Nephron (organoid): ENCODE measurements around the gene BCAS1.

ENCODE experiments used
- H3K27ac Mint-ChIP-seq, 3 experiments: 2 replicates each; pipeline ENCODE4 v1.8.0; 2020; ENCODE audit warnings: mixed read lengths in 3 of 3, mild to moderate bottlenecking in 2 of 3, moderate library complexity in 1 of 3
- H3K27me3 Mint-ChIP-seq: 2 replicates; pipeline ENCODE4 v1.8.0; 2021; ENCODE audit warnings: low read depth, mild to moderate bottlenecking, moderate library complexity, mixed read lengths
- H3K36me3 Mint-ChIP-seq: 2 replicates; pipeline ENCODE4 v1.8.0; 2020; ENCODE audit warnings: low read depth, mixed read lengths
- H3K4me1 Mint-ChIP-seq: 2 replicates; pipeline ENCODE4 v1.8.0; 2020; ENCODE audit warnings: mixed read lengths
- H3K4me3 Mint-ChIP-seq, 3 experiments: 2 replicates each; pipeline ENCODE4 v1.8.0; 2020; ENCODE audit warnings: mild to moderate bottlenecking in 3 of 3, mixed read lengths in 3 of 3, moderate library complexity in 2 of 3
- H3K9me3 Mint-ChIP-seq: 2 replicates; pipeline ENCODE4 v1.8.0; 2020; ENCODE audit warnings: mixed read lengths
- TF ChIP-seq, protein P1 (sequence below), 3 experiments: fragments of 200-600 bp; sonication (generic); IDR thresholded peaks; one replicate each; pipeline ENCODE4 v1.5.0; 2021; ENCODE audit warnings: antibody characterized with exemption in 3 of 3; ENCODE audit not compliant: unreplicated experiment in 3 of 3

BCAS1 gene

DNA sequence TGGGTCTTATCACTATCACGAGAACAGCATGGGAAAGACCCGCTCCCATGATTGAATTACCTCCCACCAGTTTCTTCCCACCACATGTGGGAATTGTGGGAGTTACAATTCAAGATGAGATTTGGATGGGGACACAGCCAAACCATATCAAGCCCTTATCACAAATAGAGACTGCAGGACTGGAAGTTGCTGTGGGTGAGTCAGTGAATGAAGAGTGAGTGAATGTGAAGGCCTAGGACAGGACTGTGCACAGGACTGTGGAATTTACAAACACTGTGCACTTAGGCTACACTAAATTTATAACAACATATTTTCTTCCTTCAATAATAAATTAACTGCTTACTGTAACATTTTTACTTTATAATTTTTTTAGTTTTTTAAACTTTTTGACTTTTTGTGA is 30.2 kb upstream of the BCAS1 start:
- TF ChIP-seq, protein P1, sequence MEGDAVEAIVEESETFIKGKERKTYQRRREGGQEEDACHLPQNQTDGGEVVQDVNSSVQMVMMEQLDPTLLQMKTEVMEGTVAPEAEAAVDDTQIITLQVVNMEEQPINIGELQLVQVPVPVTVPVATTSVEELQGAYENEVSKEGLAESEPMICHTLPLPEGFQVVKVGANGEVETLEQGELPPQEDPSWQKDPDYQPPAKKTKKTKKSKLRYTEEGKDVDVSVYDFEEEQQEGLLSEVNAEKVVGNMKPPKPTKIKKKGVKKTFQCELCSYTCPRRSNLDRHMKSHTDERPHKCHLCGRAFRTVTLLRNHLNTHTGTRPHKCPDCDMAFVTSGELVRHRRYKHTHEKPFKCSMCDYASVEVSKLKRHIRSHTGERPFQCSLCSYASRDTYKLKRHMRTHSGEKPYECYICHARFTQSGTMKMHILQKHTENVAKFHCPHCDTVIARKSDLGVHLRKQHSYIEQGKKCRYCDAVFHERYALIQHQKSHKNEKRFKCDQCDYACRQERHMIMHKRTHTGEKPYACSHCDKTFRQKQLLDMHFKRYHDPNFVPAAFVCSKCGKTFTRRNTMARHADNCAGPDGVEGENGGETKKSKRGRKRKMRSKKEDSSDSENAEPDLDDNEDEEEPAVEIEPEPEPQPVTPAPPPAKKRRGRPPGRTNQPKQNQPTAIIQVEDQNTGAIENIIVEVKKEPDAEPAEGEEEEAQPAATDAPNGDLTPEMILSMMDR (IDR thresholded peaks at IDR 0.05; ENCODE audit: unreplicated experiment in 3 of 3), result no peak
- Mint-ChIP-seq H3K9me3 (peaks cover 2% of the 10 kb centered on the region), H3K27ac (no peak overlapping the region)

DNA sequence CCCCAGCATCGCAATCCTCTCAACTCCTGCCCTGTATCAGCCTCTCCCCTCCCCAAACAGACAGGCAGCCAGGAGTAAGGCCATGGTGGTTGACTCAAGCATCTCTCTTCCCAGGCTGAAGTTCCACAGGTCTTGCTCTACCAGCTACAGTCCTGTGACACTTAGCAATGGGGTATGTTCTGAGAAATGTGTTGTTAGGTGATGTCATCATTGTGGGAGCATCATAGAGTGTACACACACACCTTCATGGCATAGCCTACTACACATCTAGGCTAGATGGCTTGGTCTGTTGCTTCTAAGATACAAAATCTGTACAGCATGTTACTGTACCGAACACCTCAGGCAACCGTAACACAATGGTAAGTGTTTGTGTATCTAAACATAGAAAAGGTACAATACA is 29.5 kb upstream of the BCAS1 start:
- TF ChIP-seq, protein P1 (IDR thresholded peaks at IDR 0.05; ENCODE audit: unreplicated experiment in 3 of 3), result no peak
- H3K4me1 Mint-ChIP-seq, result no peaks in the 10 kb centered on the region
- peaks cover 2% of the 10 kb centered on the region for H3K9me3 Mint-ChIP-seq
- H3K27ac Mint-ChIP-seq, result no peak overlapping the region
- H3K36me3 Mint-ChIP-seq, result peaks cover 4% of the 10 kb centered on the region
- H3K27me3 Mint-ChIP-seq, result no peaks in the 10 kb centered on the region
- no peak overlapping the region for H3K4me3 Mint-ChIP-seq

More for the DNA sequence above, 30.2 kb upstream of the BCAS1 start:
- H3K27me3 Mint-ChIP-seq, result no peaks in the 10 kb centered on the region
- peaks cover 4% of the 10 kb centered on the region for H3K36me3 Mint-ChIP-seq
- no peaks in the 10 kb centered on the region for H3K4me1 Mint-ChIP-seq
- no peak overlapping the region for H3K4me3 Mint-ChIP-seq

DNA sequence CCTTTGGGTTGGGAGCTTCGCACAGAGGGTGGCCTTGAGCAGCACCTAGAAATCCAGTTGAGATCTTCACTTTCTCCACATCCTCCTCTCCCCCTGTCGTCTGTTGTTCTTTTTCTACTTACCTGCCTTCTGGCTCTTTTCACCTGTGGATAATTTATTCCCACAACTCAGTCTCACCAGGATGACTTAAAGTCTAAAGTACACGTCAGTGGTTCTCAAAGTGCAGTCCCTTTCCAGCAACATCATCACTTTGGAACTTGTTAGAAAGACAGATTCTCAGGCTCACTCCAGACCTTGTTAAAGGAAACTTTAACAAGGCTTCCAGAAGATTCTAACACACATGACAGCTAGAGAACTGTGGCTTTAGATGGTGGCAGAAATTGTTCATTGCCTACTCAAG is 27.7 kb upstream of the BCAS1 start:
- TF ChIP-seq, protein P1 (IDR thresholded peaks at IDR 0.05; ENCODE audit: unreplicated experiment in 3 of 3), result no peak
- H3K4me3 Mint-ChIP-seq, result no peak overlapping the region
- peaks cover 2% of the 10 kb centered on the region for H3K9me3 Mint-ChIP-seq

DNA sequence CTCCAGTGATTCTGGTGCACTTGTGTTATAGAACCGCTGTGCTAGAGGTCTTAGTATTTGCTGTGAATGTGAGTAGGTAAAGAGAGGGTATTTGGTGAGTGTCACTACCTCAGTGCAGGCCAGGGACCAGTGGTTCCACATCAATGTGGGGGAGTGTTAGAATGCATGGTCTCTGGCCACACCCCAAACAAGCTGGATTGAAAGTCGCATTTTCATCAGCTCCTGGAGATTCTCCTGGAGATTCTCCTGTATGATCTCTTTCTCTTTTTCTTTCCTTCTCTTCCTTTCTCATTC is 26.8 kb upstream of the BCAS1 start:
- H3K27ac Mint-ChIP-seq, result peak overlapping the region; percentile 1 to 17 (median 11)
- H3K36me3 Mint-ChIP-seq, result peaks cover 4% of the 10 kb centered on the region
- H3K4me3 Mint-ChIP-seq, result no peak overlapping the region
- H3K9me3 Mint-ChIP-seq, result peaks cover 2% of the 10 kb centered on the region
- H3K27me3 Mint-ChIP-seq, result no peaks in the 10 kb centered on the region
- peaks cover 8% of the 10 kb centered on the region for H3K4me1 Mint-ChIP-seq
- TF ChIP-seq, protein P1 (IDR thresholded peaks at IDR 0.05; ENCODE audit: unreplicated experiment in 3 of 3), result no peak

More for the DNA sequence above, 27.7 kb upstream of the BCAS1 start:
- Mint-ChIP-seq H3K4me1 (peaks cover 7% of the 10 kb centered on the region), H3K27ac (peak overlapping the region in 1 of 3 experiments; percentile 6), H3K36me3 (peaks cover 4% of the 10 kb centered on the region), H3K27me3 (no peaks in the 10 kb centered on the region)

DNA sequence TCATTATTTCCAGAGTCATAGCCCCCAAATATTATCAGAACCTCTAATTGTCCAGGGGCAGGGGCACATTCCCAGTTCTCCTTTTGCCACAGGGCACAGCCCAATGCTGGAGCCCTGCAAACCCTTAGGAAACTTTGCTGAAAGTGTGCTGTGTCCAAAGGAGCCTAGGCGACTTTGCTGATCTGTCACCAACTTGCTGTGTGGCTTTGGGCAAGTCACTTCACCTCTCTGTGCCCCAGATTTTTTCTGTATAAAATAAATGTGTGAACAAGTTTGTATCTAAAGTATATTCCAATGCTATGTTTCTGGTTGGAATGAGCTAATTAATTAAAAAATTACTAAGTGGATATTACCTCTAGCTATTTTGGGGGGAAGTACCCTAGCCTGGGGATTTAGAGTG is 25.4 kb upstream of the BCAS1 start:
- H3K36me3 Mint-ChIP-seq, result peaks cover 4% of the 10 kb centered on the region
- peaks cover 8% of the 10 kb centered on the region for H3K4me1 Mint-ChIP-seq
- H3K4me3 Mint-ChIP-seq, result no peak overlapping the region
- TF ChIP-seq, protein P1 (IDR thresholded peaks at IDR 0.05; ENCODE audit: unreplicated experiment in 3 of 3), result no peak
- H3K27me3 Mint-ChIP-seq, result no peaks in the 10 kb centered on the region
- H3K27ac Mint-ChIP-seq, result no peak overlapping the region
- H3K9me3 Mint-ChIP-seq, result peaks cover 2% of the 10 kb centered on the region

DNA sequence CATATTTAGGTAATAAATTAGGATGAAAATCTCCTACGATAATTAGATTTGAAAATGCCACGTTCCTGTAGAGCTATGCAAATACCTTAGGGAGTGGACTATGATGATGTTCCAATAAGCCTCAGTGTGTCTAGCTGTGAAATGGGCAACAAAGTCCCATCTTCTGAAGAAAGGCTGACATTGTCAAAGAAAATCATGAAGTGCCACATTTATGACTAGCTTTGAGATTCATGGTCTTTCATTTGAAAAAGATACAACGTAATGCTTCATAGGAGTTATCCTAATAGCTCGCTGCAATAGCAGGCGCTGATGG is 23.8 kb upstream of the BCAS1 start:
- H3K4me3 Mint-ChIP-seq, result no peak overlapping the region
- no peaks in the 10 kb centered on the region for H3K27me3 Mint-ChIP-seq
- H3K9me3 Mint-ChIP-seq, result no peaks in the 10 kb centered on the region
- TF ChIP-seq, protein P1 (IDR thresholded peaks at IDR 0.05; ENCODE audit: unreplicated experiment in 3 of 3), result no peak
- H3K36me3 Mint-ChIP-seq, result no peaks in the 10 kb centered on the region
- H3K4me1 Mint-ChIP-seq, result peaks cover 8% of the 10 kb centered on the region
- no peak overlapping the region for H3K27ac Mint-ChIP-seq
